Measurements from ENCODE around the gene MGLL.

- TF ChIP-seq GATA2 (IDR thresholded peaks at IDR 0.05; ENCODE audit: low read depth, low read length) (no peak), GATA3 (IDR thresholded peaks at IDR 0.05; ENCODE audit: low read depth, low read length) (no peak)
Measured at GRCh38 chr3:127764841-127765362, 57.4 kb downstream of the MGLL start.
